OCI-LY1 (cell line): Measurements from ENCODE around the gene COMT.

Source experiments
- H2AFZ ChIP-seq: fragments of 200-600 bp; sonication (generic), shearing (Covaris generic); 2 replicates; pipeline ENCODE4 v1.6.0; 2014; ENCODE audit warnings: antibody characterized with exemption, mild to moderate bottlenecking, low read length
- H3F3A ChIP-seq: fragments of 200-600 bp; sonication (generic), shearing (Covaris generic); 2 replicates; pipeline ENCODE4 v1.6.0; 2014; ENCODE audit warnings: mild to moderate bottlenecking, antibody characterized with exemption, low read length, moderate library complexity; ENCODE audit not compliant: insufficient read depth
- H3K27ac ChIP-seq: fragments of 200-600 bp; sonication (generic); 2 replicates; pipeline ENCODE4 v1.5.1; 2014; ENCODE audit warnings: low read length, mixed run types, mild to moderate bottlenecking, low read depth; ENCODE audit not compliant: poor library complexity, severe bottlenecking
- H3K27me3 ChIP-seq: fragments of 200-600 bp; sonication (generic); 2 replicates; pipeline ENCODE4 v1.6.0; 2014; ENCODE audit warnings: antibody characterized with exemption, mild to moderate bottlenecking, low read length, moderate library complexity; ENCODE audit not compliant: insufficient read depth
- H3K36me3 ChIP-seq: fragments of 200-600 bp; sonication (generic); 2 replicates; pipeline ENCODE4 v1.6.1; 2014; ENCODE audit warnings: mild to moderate bottlenecking, antibody characterized with exemption, low read length, moderate library complexity, mixed read lengths; ENCODE audit not compliant: insufficient read depth
- H3K4me1 ChIP-seq: fragments of 200-600 bp; sonication (generic); 2 replicates; pipeline ENCODE4 v1.5.1; 2014; ENCODE audit warnings: mild to moderate bottlenecking, low read length, moderate library complexity; ENCODE audit not compliant: insufficient read depth, severe bottlenecking
- H3K4me2 ChIP-seq: fragments of 200-600 bp; sonication (generic), shearing (Covaris generic); 2 replicates; pipeline ENCODE4 v1.6.1; 2014; ENCODE audit warnings: low read length
- H3K4me3 ChIP-seq: fragments of 200-600 bp; sonication (generic); 2 replicates; pipeline ENCODE4 v1.5.1; 2014; ENCODE audit warnings: low read length, low read depth, mild to moderate bottlenecking, mixed read lengths; ENCODE audit not compliant: poor library complexity, severe bottlenecking
- H3K79me2 ChIP-seq: fragments of 200-600 bp; shearing (Covaris generic); 2 replicates; pipeline ENCODE4 v1.6.1; 2016; ENCODE audit warnings: mixed run types, low read length, mixed read lengths; ENCODE audit not compliant: insufficient read depth
- H3K9ac ChIP-seq: fragments of 200-600 bp; sonication (generic), shearing (Covaris generic); 2 replicates; pipeline ENCODE4 v1.6.1; 2014; ENCODE audit warnings: mild to moderate bottlenecking, low read length, mixed read lengths
- H3K9me2 ChIP-seq: fragments of 200-600 bp; sonication (generic), shearing (Covaris generic); 2 replicates; pipeline ENCODE4 v1.6.1; 2014; ENCODE audit warnings: low read depth, mild to moderate bottlenecking, low read length, mixed read lengths
- H3K9me3 ChIP-seq: fragments of 200-600 bp; shearing (Covaris generic); 2 replicates; pipeline ENCODE4 v1.6.1; 2014; ENCODE audit warnings: low read length, mixed read lengths
- H4K20me1 ChIP-seq: fragments of 200-600 bp; sonication (generic), shearing (Covaris generic); 2 replicates; pipeline ENCODE4 v1.6.0; 2016; ENCODE audit warnings: mild to moderate bottlenecking, low read length; ENCODE audit not compliant: insufficient read depth
- EZH2 ChIP-seq: fragments of 200-600 bp; sonication (generic), shearing (Covaris generic); IDR thresholded peaks from 2 replicates; pipeline ENCODE4 v1.8.0; 2017; ENCODE audit warnings: borderline replicate concordance, mixed run types, mild to moderate bottlenecking, antibody characterized with exemption, low read length, moderate library complexity, mixed read lengths
- TF ChIP-seq, protein P1 (sequence below): fragments of 200-600 bp; sonication (generic), shearing (Covaris generic); IDR thresholded peaks from 2 replicates; pipeline ENCODE4 v1.5.1; 2017; ENCODE audit warnings: mild to moderate bottlenecking, antibody characterized with exemption, low read length, moderate library complexity, mixed read lengths

COMT gene

DNA sequence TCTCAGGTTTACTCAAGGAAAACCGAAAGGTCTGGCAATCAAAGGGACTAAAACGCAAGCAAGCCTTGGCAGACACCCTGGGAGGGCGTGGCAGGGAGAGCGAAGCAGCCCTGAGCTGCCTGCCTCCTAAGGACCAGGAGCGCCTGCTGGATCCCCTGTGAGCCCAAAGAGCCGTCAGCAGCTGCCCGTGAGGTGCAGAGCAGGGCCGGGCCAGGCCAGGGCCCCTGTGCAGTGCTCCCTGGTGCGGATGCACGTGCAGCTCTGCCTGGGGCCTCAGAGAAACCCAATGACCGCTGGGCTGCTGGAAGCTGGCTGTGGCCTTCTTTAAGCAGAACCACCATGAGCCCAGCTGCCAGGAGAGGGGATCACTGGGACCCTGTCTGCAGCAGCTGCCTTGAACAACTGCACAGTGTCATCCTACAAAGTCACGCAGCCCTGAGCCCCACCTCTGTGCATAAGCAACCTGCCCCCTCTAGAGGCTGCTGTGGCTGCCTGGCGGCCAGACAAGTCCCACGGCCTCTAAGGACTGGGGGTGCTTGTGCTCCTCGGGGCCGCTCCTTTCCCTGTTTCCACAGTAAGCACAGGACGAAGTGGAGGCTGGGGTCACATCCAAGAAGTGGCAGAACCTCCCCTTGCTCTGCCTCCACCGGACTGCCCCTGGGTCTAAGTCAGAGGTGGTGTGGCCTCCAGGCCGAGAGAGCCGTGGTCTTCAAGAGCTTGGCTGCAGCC lies 29.1 kb upstream of the COMT start:
- no peak overlapping the region for H2AFZ ChIP-seq

DNA sequence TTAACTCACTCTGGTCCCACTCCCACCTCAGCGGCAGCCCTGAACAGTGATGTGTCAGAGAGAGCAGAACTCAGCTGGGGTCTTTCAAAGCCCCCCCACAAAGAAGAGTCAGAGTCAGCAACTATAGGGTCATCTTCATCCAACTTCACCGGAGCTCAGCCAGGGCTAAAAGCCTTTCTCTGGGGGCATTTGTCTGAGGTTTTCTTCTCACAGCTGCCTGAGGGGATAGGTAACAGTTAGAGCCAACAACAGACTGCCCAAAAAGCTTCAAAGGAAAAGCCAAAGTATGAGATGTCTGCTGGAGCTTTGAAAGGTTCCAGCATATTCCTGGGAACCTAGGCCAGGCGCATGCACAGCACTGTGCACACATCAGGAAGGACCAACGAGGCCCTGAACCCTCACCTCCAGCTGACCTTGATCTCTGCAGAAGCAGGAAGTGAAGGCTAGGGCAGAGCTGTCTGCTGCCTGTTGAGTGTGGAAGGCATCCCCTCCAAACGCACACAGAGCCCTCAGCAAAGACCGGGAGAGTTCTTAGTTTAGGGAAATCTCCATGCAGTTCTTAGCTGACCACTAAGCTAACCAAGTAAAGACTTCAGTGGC lies 28.1 kb upstream of the COMT start:
- TF ChIP-seq, protein P1, sequence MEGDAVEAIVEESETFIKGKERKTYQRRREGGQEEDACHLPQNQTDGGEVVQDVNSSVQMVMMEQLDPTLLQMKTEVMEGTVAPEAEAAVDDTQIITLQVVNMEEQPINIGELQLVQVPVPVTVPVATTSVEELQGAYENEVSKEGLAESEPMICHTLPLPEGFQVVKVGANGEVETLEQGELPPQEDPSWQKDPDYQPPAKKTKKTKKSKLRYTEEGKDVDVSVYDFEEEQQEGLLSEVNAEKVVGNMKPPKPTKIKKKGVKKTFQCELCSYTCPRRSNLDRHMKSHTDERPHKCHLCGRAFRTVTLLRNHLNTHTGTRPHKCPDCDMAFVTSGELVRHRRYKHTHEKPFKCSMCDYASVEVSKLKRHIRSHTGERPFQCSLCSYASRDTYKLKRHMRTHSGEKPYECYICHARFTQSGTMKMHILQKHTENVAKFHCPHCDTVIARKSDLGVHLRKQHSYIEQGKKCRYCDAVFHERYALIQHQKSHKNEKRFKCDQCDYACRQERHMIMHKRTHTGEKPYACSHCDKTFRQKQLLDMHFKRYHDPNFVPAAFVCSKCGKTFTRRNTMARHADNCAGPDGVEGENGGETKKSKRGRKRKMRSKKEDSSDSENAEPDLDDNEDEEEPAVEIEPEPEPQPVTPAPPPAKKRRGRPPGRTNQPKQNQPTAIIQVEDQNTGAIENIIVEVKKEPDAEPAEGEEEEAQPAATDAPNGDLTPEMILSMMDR: no peak
- TF ChIP-seq EZH2: no peak
- Histone ChIP-seq H3K9ac (no peak overlapping the region), H3K4me2 (no peak overlapping the region), H3K9me2 (no peaks in the 10 kb centered on the region), H4K20me1 (no peaks in the 10 kb centered on the region), H3K9me3 (peaks cover 8% of the 10 kb centered on the region), H2AFZ (no peak overlapping the region), H3K27me3 (no peaks in the 10 kb centered on the region), H3K4me3 (no peak overlapping the region), H3K27ac (no peak overlapping the region), H3K36me3 (peaks cover 34% of the 10 kb centered on the region), H3K79me2 (no peaks in the 10 kb centered on the region), H3K4me1 (no peaks in the 10 kb centered on the region), H3F3A (no peaks in the 10 kb centered on the region)

More for the DNA sequence above, 29.1 kb upstream of the COMT start:
- Histone ChIP-seq H3K4me2 (no peak overlapping the region), H3K9me3 (peaks cover 8% of the 10 kb centered on the region), H3K27me3 (no peaks in the 10 kb centered on the region), H3F3A (no peaks in the 10 kb centered on the region), H3K4me1 (no peaks in the 10 kb centered on the region), H3K9ac (no peak overlapping the region), H3K79me2 (no peaks in the 10 kb centered on the region), H4K20me1 (no peaks in the 10 kb centered on the region), H3K9me2 (no peaks in the 10 kb centered on the region), H3K27ac (no peak overlapping the region), H3K36me3 (peaks cover 30% of the 10 kb centered on the region), H3K4me3 (no peak overlapping the region)
- TF ChIP-seq EZH2: no peak

DNA sequence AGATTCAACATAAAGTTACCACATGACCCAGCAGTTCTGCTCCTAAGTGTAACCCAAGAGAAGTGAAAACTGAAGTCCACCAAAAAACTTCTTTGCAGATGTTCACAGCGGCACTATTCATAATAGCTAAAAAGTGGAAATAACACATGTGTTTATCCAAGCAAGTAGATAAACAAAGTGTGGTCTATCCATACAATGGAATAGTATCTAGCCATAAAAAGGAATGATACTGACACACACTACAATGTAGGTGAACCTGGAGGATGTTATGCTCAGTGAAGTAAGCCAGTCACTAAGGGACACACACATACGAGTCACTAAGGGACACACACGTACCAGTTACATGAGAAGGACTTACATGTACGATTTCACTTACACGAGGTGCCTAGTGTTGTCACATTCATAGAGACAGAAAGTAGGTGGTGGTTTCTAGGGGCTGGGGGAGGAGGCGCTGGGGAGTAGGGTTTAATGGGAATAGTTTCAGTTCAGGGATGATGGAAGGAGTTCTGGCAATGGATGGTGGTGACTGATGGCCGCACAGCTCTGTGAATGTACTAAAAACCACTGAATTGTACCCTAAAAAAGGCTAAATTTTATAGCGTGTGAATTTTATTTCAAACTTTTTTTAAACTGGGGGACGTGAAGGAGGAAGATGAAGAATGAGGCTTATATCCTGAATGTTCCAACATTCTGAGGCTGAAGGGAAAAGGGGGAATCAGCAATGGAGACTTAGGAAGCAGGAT lies 27.2 kb upstream of the COMT start:
- Histone ChIP-seq H3K4me2 (no peak overlapping the region), H4K20me1 (no peaks in the 10 kb centered on the region), H3K9me3 (peaks cover 8% of the 10 kb centered on the region), H3F3A (no peaks in the 10 kb centered on the region), H3K9me2 (no peaks in the 10 kb centered on the region), H3K4me3 (no peak overlapping the region), H3K9ac (no peak overlapping the region), H3K27ac (no peak overlapping the region), H2AFZ (no peak overlapping the region), H3K36me3 (peaks cover 37% of the 10 kb centered on the region), H3K4me1 (no peaks in the 10 kb centered on the region), H3K79me2 (no peaks in the 10 kb centered on the region), H3K27me3 (no peaks in the 10 kb centered on the region)
- TF ChIP-seq, protein P1: no peak
- TF ChIP-seq EZH2: no peak
